H9 (cell line): Measurements from ENCODE around the gene CAVIN2. TPM values are rescaled to one million over a fixed set of nuclear protein-coding genes. Genes with fewer than 3 reads are reported as not detected.

Experiments
- DNase-seq: peaks from one replicate; pipeline ENCODE4 v3.0.0-alpha.2; 2017
- H2AFZ ChIP-seq: one replicate; pipeline ENCODE4 v1.6.1; 2013; ENCODE audit warnings: mild to moderate bottlenecking, low read length, control low read depth, moderate library complexity
- H2AK5ac ChIP-seq: 2 replicates; pipeline ENCODE4 v1.6.1; 2013; ENCODE audit warnings: low read length, control low read depth, mixed read lengths; ENCODE audit not compliant: insufficient read length
- H2BK120ac ChIP-seq: one replicate; pipeline ENCODE4 v1.6.1; 2013; ENCODE audit warnings: low read depth, mild to moderate bottlenecking, low read length, control low read depth, inconsistent platforms; ENCODE audit not compliant: poor library complexity, severe bottlenecking
- H2BK12ac ChIP-seq: 2 replicates; pipeline ENCODE4 v1.6.1; 2013; ENCODE audit warnings: low read length, control low read depth, mixed read lengths, low read depth; ENCODE audit not compliant: insufficient read length
- H2BK15ac ChIP-seq: 2 replicates; pipeline ENCODE4 v1.6.1; 2013; ENCODE audit warnings: low read depth, low read length, control low read depth
- H2BK20ac ChIP-seq: one replicate; pipeline ENCODE4 v1.6.1; 2013; ENCODE audit warnings: low read depth, mild to moderate bottlenecking, low read length, control low read depth, inconsistent platforms; ENCODE audit not compliant: poor library complexity, severe bottlenecking
- H2BK5ac ChIP-seq: 2 replicates; pipeline ENCODE4 v1.6.1; 2013; ENCODE audit warnings: low read length, control low read depth, mixed read lengths; ENCODE audit not compliant: insufficient read length
- H3K14ac ChIP-seq: 2 replicates; pipeline ENCODE4 v1.6.1; 2013; ENCODE audit warnings: low read length, control low read depth; ENCODE audit not compliant: insufficient read depth
- H3K18ac ChIP-seq: 2 replicates; pipeline ENCODE4 v1.6.1; 2013; ENCODE audit warnings: low read depth, mild to moderate bottlenecking, mixed read lengths, low read length, control low read depth; ENCODE audit not compliant: insufficient read length
- H3K23ac ChIP-seq: 2 replicates; pipeline ENCODE4 v1.6.1; 2013; ENCODE audit warnings: low read length, control low read depth, mixed read lengths, low read depth; ENCODE audit not compliant: insufficient read length
- H3K23me2 ChIP-seq: 2 replicates; pipeline ENCODE4 v1.6.1; 2013; ENCODE audit warnings: low read depth, mild to moderate bottlenecking, mixed read lengths, low read length, control low read depth; ENCODE audit not compliant: insufficient read length, poor library complexity, severe bottlenecking
- H3K27ac ChIP-seq: 2 replicates; pipeline ENCODE4 v1.5.1; 2013; ENCODE audit warnings: low read length, control low read depth, mixed read lengths, low read depth; ENCODE audit not compliant: insufficient read length
- H3K27me3 ChIP-seq: 2 replicates; pipeline ENCODE4 v1.6.1; 2013; ENCODE audit warnings: low read length, control low read depth, inconsistent platforms; ENCODE audit not compliant: insufficient read depth
- H3K4ac ChIP-seq: 2 replicates; pipeline ENCODE4 v1.6.1; 2013; ENCODE audit warnings: low read depth, mild to moderate bottlenecking, control low read depth, inconsistent platforms, low read length, moderate library complexity
- H3K4me1 ChIP-seq: 2 replicates; pipeline ENCODE4 v1.6.1; 2013; ENCODE audit warnings: low read length, control low read depth, inconsistent platforms; ENCODE audit not compliant: insufficient read depth
- H3K4me2 ChIP-seq: 2 replicates; pipeline ENCODE4 v1.6.1; 2013; ENCODE audit warnings: low read length, control low read depth, mixed read lengths; ENCODE audit not compliant: insufficient read length, insufficient read depth
- H3K56ac ChIP-seq: 2 replicates; pipeline ENCODE4 v1.6.1; 2013; ENCODE audit warnings: low read depth, mild to moderate bottlenecking, mixed read lengths, low read length, control low read depth; ENCODE audit not compliant: insufficient read length
- H3K79me1 ChIP-seq: 2 replicates; pipeline ENCODE4 v1.6.1; 2013; ENCODE audit warnings: low read depth, mild to moderate bottlenecking, moderate library complexity, low read length, control low read depth, inconsistent platforms; ENCODE audit not compliant: insufficient read depth, poor library complexity, severe bottlenecking
- H3K79me2 ChIP-seq: 2 replicates; pipeline ENCODE4 v1.6.1; 2013; ENCODE audit warnings: low read length, control low read depth, inconsistent platforms; ENCODE audit not compliant: insufficient read depth
- H3K9ac ChIP-seq: 2 replicates; pipeline ENCODE4 v1.6.1; 2013; ENCODE audit warnings: low read length, control low read depth, mixed read lengths; ENCODE audit not compliant: insufficient read length; ENCODE audit errors: extremely low read depth
- H3K9me3 ChIP-seq: one replicate; pipeline ENCODE4 v1.6.1; 2013; ENCODE audit warnings: low read depth, low read length, inconsistent platforms; ENCODE audit not compliant: control insufficient read depth
- H3T11ph ChIP-seq: one replicate; pipeline ENCODE4 v1.6.1; 2013; ENCODE audit warnings: mild to moderate bottlenecking, low read length, control low read depth, inconsistent platforms
- H4K20me1 ChIP-seq: one replicate; pipeline ENCODE4 v1.6.1; 2013; ENCODE audit not compliant: control insufficient read depth, insufficient read length, insufficient read depth
- H4K5ac ChIP-seq: 2 replicates; pipeline ENCODE4 v1.6.1; 2013; ENCODE audit warnings: low read depth, mild to moderate bottlenecking, mixed read lengths, low read length, control low read depth; ENCODE audit not compliant: insufficient read length
- H4K8ac ChIP-seq: replicated peaks from 2 replicates; pipeline ENCODE4 v1.6.1; 2013; ENCODE audit warnings: low read length, control low read depth, mixed read lengths, low read depth; ENCODE audit not compliant: insufficient read length
- H4K91ac ChIP-seq: 2 replicates; pipeline ENCODE4 v1.6.1; 2013; ENCODE audit warnings: low read depth, mild to moderate bottlenecking, moderate library complexity, mixed read lengths, low read length, control low read depth; ENCODE audit not compliant: insufficient read length
- H3K27ac Mint-ChIP-seq, 3 experiments: 2 replicates in 2 of 3; 3 replicates in 1 of 3; pipeline ENCODE4 v1.8.0; 2020 to 2021; ENCODE audit warnings: mixed read lengths in 3 of 3, mild to moderate bottlenecking in 1 of 3, moderate library complexity in 1 of 3
- H3K27me3 Mint-ChIP-seq: 2 replicates; pipeline ENCODE4 v1.8.0; 2021; ENCODE audit warnings: low read depth, mild to moderate bottlenecking, moderate library complexity, mixed read lengths
- H3K36me3 Mint-ChIP-seq, 3 experiments: 2 replicates in 2 of 3; 3 replicates in 1 of 3; pipeline ENCODE4 v1.8.0; 2020 to 2021; ENCODE audit warnings: low read depth in 3 of 3, mixed read lengths in 3 of 3; ENCODE audit not compliant: insufficient read depth in 1 of 3
- H3K4me1 Mint-ChIP-seq, 2 experiments: 2 replicates each; pipeline ENCODE4 v1.8.0; 2020; ENCODE audit warnings: mixed read lengths in 2 of 2
- H3K4me3 Mint-ChIP-seq, 2 experiments: 2 replicates in 1 of 2; 3 replicates in 1 of 2; pipeline ENCODE4 v1.8.0; 2020 to 2021; ENCODE audit warnings: mild to moderate bottlenecking in 2 of 2, mixed read lengths in 2 of 2, moderate library complexity in 1 of 2
- H3K9me3 Mint-ChIP-seq, 2 experiments: 2 replicates in 1 of 2; 3 replicates in 1 of 2; pipeline ENCODE4 v1.8.0; 2020; ENCODE audit warnings: mild to moderate bottlenecking in 2 of 2, mixed read lengths in 2 of 2, moderate library complexity in 1 of 2
- WGBS: extraction: QIAGEN DNeasy Blood & Tissue Kit; methylation state at CpG from one replicate; pipeline ENCODE4 v1.1.7; 2013; ENCODE audit warnings: missing lambda C conversion rate, low lambda C conversion rate, mixed read lengths; ENCODE audit not compliant: insufficient read length; ENCODE audit errors: extremely low coverage; 5-methylcytosine and 5-hydroxymethylcytosine counted together
- total RNA-seq: library from RNA; stranded (reverse); gene quantifications from 2 replicates; pipeline ENCODE4 v1.2.1, GENCODE V29; 2021
- TF ChIP-seq, protein P1 (sequence below): fragments of 200-600 bp; sonication (generic); conservative IDR thresholded peaks from 3 replicates; pipeline ENCODE4 v1.8.0; 2021; ENCODE audit warnings: antibody characterized with exemption, mild to moderate bottlenecking

Gene CAVIN2
- total RNA-seq, 1 experiment from 2014 or later: not detected

DNA sequence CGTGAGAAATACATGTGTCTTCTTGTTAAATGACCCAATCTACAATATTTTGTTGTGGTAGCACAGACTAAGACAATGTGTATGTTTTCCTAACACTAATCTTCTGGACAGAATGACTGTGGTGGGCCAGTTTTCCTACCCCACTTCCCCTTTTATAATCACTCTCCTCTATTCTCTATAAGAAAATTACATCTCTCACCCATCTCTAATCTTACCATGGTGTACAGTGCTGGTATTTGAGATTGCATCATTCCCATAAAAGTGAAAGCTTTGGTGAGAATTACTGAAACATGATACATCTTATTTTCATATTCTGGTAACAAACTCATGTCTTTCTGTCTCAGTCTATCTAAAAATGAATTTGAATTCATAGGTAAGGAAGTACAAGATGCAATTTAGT, 40.5 kb downstream of the CAVIN2 start:
- H3K27ac Mint-ChIP-seq: no peak overlapping the region
- no peak for DNase-seq
- Histone ChIP-seq H3K23me2 (no peaks in the 10 kb centered on the region), H3K79me2 (no peaks in the 10 kb centered on the region), H3K14ac (no peak overlapping the region), H3K4ac (no peak overlapping the region), H2BK12ac (no peak overlapping the region), H2BK15ac (no peak overlapping the region), H4K20me1 (no peaks in the 10 kb centered on the region), H3T11ph (no peak overlapping the region), H3K4me1 (no peaks in the 10 kb centered on the region), H2BK120ac (no peak overlapping the region), H4K5ac (no peak overlapping the region), H4K91ac (no peak overlapping the region), H2AFZ (no peak overlapping the region), H3K9me3 (no peaks in the 10 kb centered on the region), H3K56ac (no peak overlapping the region), H3K27me3 (no peaks in the 10 kb centered on the region), H2BK20ac (no peak overlapping the region), H4K8ac (no peak overlapping the region), H3K27ac (no peak overlapping the region), H3K4me2 (no peak overlapping the region), H3K18ac (no peak overlapping the region), H2AK5ac (no peak overlapping the region), H2BK5ac (no peak overlapping the region), H3K23ac (no peak overlapping the region), H3K9ac (no peak overlapping the region), H3K79me1 (no peaks in the 10 kb centered on the region)
- no CpG with 5 or more reads among the region's 1 CpG for WGBS
- no peaks in the 10 kb centered on the region for H3K27me3 Mint-ChIP-seq
- H3K36me3 Mint-ChIP-seq: no peaks in the 10 kb centered on the region
- no peak overlapping the region for H3K4me3 Mint-ChIP-seq
- H3K4me1 Mint-ChIP-seq: no peaks in the 10 kb centered on the region
- TF ChIP-seq, protein P1, sequence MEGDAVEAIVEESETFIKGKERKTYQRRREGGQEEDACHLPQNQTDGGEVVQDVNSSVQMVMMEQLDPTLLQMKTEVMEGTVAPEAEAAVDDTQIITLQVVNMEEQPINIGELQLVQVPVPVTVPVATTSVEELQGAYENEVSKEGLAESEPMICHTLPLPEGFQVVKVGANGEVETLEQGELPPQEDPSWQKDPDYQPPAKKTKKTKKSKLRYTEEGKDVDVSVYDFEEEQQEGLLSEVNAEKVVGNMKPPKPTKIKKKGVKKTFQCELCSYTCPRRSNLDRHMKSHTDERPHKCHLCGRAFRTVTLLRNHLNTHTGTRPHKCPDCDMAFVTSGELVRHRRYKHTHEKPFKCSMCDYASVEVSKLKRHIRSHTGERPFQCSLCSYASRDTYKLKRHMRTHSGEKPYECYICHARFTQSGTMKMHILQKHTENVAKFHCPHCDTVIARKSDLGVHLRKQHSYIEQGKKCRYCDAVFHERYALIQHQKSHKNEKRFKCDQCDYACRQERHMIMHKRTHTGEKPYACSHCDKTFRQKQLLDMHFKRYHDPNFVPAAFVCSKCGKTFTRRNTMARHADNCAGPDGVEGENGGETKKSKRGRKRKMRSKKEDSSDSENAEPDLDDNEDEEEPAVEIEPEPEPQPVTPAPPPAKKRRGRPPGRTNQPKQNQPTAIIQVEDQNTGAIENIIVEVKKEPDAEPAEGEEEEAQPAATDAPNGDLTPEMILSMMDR: no peak
- peaks cover 0 to 2% of the 10 kb centered on the region in 2 experiments; a peak in 2 of 5 replicates for H3K9me3 Mint-ChIP-seq
